Thoracic aorta (tissue), 2 donors: ENCODE results near the gene SF3B5. TPM values are rescaled to one million over a fixed set of nuclear protein-coding genes. Genes with fewer than 3 reads are reported as not detected.

Experiments used
- ATAC-seq: fragments of 150-250 bp; one replicate; pipeline ENCODE4 v1.8.0; 2017; ENCODE audit warnings: low read depth; ENCODE audit not compliant: insufficient number of reproducible peaks, low FRiP score
- DNase-seq: peaks from one replicate; pipeline ENCODE4 v3.0.0-alpha.2; 2020; ENCODE audit warnings: low spot score
- H3K27ac ChIP-seq, 2 donors: fragments of 200-600 bp; sonication (generic); 1 replicate in 1 of 2; 2 replicates in 1 of 2; pipeline ENCODE4 v1.5.1; 2016; ENCODE audit warnings: mild to moderate bottlenecking in 2 of 2, moderate library complexity in 2 of 2
- H3K27me3 ChIP-seq: fragments of 200-600 bp; sonication (generic); replicated peaks from 2 replicates; pipeline ENCODE4 v1.6.0; 2016; ENCODE audit warnings: mild to moderate bottlenecking; ENCODE audit not compliant: insufficient read depth
- H3K36me3 ChIP-seq: fragments of 200-600 bp; sonication (generic); one replicate; pipeline ENCODE4 v1.5.1; 2016
- H3K4me1 ChIP-seq, 2 donors: fragments of 200-600 bp; sonication (generic); 1 replicate in 1 of 2; 2 replicates in 1 of 2; pipeline versions ENCODE4 v1.5.1 to v1.6.0; 2016; ENCODE audit warnings: low read depth in 2 of 2, mild to moderate bottlenecking in 1 of 2; ENCODE audit not compliant: control insufficient read depth in 1 of 2
- H3K4me3 ChIP-seq: fragments of 200-600 bp; sonication (generic); 2 replicates; pipeline ENCODE4 v1.5.1; 2016; ENCODE audit warnings: mild to moderate bottlenecking
- H3K9me3 ChIP-seq: fragments of 200-600 bp; sonication (generic); 2 replicates; pipeline ENCODE4 v1.5.1; 2016
- CTCF ChIP-seq: fragments of 200-600 bp; sonication (generic); IDR thresholded peaks from one replicate; pipeline ENCODE4 v1.5.1; 2019; ENCODE audit warnings: antibody characterized with exemption
- total RNA-seq, 2 donors: library from RNA; depleted of rRNA; stranded (reverse); fragments of >200 nt; gene quantifications; one replicate each; pipeline versions ENCODE4 v1.1.0 to v1.2.3, GENCODE V29; 2016

Gene SF3B5
- total RNA-seq, 2 donors from 2014 or later = 92.6 to 95.7 TPM

GRCh38 chr6:144123836-144124235 is 28.5 kb upstream of the SF3B5 start:
- ATAC-seq (no peak), DNase-seq (no peak)
- no peaks in the 10 kb centered on the region for H3K36me3 ChIP-seq
- H3K4me3 ChIP-seq = no peak overlapping the region
- H3K27ac ChIP-seq = no peak overlapping the region
- no peaks in the 10 kb centered on the region for H3K4me1 ChIP-seq
- TF ChIP-seq CTCF = no peak
- H3K27me3 ChIP-seq = no peaks in the 10 kb centered on the region
- no peaks in the 10 kb centered on the region for H3K9me3 ChIP-seq

GRCh38 chr6:144123421-144123820 is 28.0 kb upstream of the SF3B5 start:
- no peaks in the 10 kb centered on the region for H3K9me3 ChIP-seq
- H3K4me1 ChIP-seq = no peaks in the 10 kb centered on the region
- ATAC-seq = no peak
- H3K4me3 ChIP-seq = no peak overlapping the region
- no peaks in the 10 kb centered on the region for H3K36me3 ChIP-seq
- no peak for TF ChIP-seq CTCF
- H3K27me3 ChIP-seq = no peaks in the 10 kb centered on the region
- H3K27ac ChIP-seq = no peak overlapping the region
- no peak for DNase-seq

GRCh38 chr6:144122861-144123260 is 27.5 kb upstream of the SF3B5 start:
- ATAC-seq (no peak), DNase-seq (no peak)
- Histone ChIP-seq H3K27ac (no peak overlapping the region), H3K4me3 (no peak overlapping the region), H3K9me3 (no peaks in the 10 kb centered on the region), H3K4me1 (no peaks in the 10 kb centered on the region), H3K36me3 (no peaks in the 10 kb centered on the region), H3K27me3 (no peaks in the 10 kb centered on the region)
- no peak for TF ChIP-seq CTCF

- no peak overlapping the region for H3K27ac ChIP-seq
- H3K9me3 ChIP-seq = no peaks in the 10 kb centered on the region
- no peak for TF ChIP-seq CTCF
- no peaks in the 10 kb centered on the region for H3K27me3 ChIP-seq
- no peak for DNase-seq
- ATAC-seq = no peak
- no peak overlapping the region for H3K4me3 ChIP-seq
- H3K36me3 ChIP-seq = no peaks in the 10 kb centered on the region
- no peaks in the 10 kb centered on the region for H3K4me1 ChIP-seq
Observed at GRCh38 chr6:144119376-144119775, 24.0 kb upstream of the SF3B5 start.

- no peak overlapping the region for H3K27ac ChIP-seq
- H3K36me3 ChIP-seq = no peaks in the 10 kb centered on the region
- no peaks in the 10 kb centered on the region for H3K27me3 ChIP-seq
- DNase-seq (no peak), ATAC-seq (no peak)
- no peaks in the 10 kb centered on the region for H3K4me1 ChIP-seq
- H3K9me3 ChIP-seq = no peaks in the 10 kb centered on the region
- no peak overlapping the region for H3K4me3 ChIP-seq
- TF ChIP-seq CTCF = no peak
Observed at GRCh38 chr6:144115219-144115618, 19.8 kb upstream of the SF3B5 start.
